ENCODE results near the gene CHST5.
A peak's percentile ranks its signal among the peaks of the same experiment; 100 is the strongest.

The CHST5 gene

DNA sequence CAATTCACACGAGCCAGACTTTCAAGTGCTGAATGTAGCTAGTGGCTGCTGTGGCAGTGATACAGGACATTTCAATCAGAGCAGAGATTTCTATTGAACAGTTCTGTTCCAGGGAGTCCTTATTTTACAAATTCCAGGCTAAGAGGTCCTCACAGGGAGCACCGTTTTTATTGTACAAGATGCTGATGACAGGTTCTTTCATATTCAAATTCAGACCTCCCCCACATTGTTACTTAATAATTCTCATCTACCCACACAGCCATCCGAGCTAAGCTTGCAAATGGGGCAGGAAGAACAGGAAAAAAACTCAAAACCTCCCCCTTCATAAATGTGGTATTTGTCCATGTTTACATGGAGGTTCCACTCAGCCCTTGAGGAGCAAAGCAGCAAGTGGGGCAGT lies 40.0 kb upstream of the CHST5 start:
- no peak for DNase-seq (ENCODE audit: extremely low spot score)
- POLR2A ChIA-PET: no interaction called here
- TF ChIP-seq FOXM1 (IDR thresholded peaks at IDR 0.05; ENCODE audit: borderline replicate concordance) (no peak), FOXK2 (IDR thresholded peaks at IDR 0.05) (no peak), ELF4 (IDR thresholded peaks at IDR 0.05) (no peak), CTBP1 (IDR thresholded peaks at IDR 0.05; ENCODE audit: borderline replicate concordance) (no peak), SP1 (IDR thresholded peaks at IDR 0.05) (no peak), FOXA1 (IDR thresholded peaks at IDR 0.05) (no peak), ARNT (IDR thresholded peaks at IDR 0.05) (no peak), BHLHE40 (IDR thresholded peaks at IDR 0.05; ENCODE audit: borderline replicate concordance) (no peak), SUZ12 (IDR thresholded peaks at IDR 0.05) (no peak), L3MBTL2 (conservative IDR thresholded peaks at IDR 0.05) (no peak), NFRKB (IDR thresholded peaks at IDR 0.05) (no peak), TARDBP (IDR thresholded peaks at IDR 0.05) (no peak), ZNF384 (IDR thresholded peaks at IDR 0.05) (no peak), LEF1 (IDR thresholded peaks at IDR 0.05; ENCODE audit: borderline replicate concordance) (no peak), HDGF (IDR thresholded peaks at IDR 0.05; ENCODE audit: borderline replicate concordance) (no peak)
- TF ChIP-seq, protein P1, sequence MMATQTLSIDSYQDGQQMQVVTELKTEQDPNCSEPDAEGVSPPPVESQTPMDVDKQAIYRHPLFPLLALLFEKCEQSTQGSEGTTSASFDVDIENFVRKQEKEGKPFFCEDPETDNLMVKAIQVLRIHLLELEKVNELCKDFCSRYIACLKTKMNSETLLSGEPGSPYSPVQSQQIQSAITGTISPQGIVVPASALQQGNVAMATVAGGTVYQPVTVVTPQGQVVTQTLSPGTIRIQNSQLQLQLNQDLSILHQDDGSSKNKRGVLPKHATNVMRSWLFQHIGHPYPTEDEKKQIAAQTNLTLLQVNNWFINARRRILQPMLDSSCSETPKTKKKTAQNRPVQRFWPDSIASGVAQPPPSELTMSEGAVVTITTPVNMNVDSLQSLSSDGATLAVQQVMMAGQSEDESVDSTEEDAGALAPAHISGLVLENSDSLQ (IDR thresholded peaks at IDR 0.05): no peak
- CTCF ChIA-PET: interaction anchor here (0.6 kb wide), 1 partner anchor 342 kb away, joined by 3 read pairs; no protein-coding TSS in a partner anchor

DNA sequence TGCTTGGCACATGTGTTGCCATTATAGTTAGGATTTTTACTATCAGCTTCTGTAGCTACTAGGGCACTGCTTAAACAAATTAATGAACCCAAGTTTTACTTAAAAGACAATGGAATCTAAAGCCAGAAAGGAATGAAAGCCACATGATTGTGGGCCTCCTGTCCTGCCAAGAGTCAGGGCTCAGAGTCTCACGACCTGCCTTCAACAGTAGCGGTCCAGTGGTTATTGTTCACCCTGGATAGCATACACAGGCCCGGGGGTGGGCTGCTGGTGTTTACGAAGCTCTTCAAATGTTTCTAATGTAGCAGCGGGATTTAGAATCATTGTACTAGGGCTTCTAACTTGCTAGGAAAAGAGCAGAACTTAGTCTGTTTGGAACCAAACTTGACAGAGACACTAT lies 38.0 kb upstream of the CHST5 start:
- no peak for DNase-seq (ENCODE audit: extremely low spot score)
- POLR2A ChIA-PET: no interaction called here
- CTCF ChIA-PET: no interaction called here
- TF ChIP-seq HDGF (IDR thresholded peaks at IDR 0.05; ENCODE audit: borderline replicate concordance) (no peak), NFRKB (IDR thresholded peaks at IDR 0.05) (no peak), SUZ12 (IDR thresholded peaks at IDR 0.05) (no peak), LEF1 (IDR thresholded peaks at IDR 0.05; ENCODE audit: borderline replicate concordance) (no peak), ZNF384 (IDR thresholded peaks at IDR 0.05) (no peak)

DNA sequence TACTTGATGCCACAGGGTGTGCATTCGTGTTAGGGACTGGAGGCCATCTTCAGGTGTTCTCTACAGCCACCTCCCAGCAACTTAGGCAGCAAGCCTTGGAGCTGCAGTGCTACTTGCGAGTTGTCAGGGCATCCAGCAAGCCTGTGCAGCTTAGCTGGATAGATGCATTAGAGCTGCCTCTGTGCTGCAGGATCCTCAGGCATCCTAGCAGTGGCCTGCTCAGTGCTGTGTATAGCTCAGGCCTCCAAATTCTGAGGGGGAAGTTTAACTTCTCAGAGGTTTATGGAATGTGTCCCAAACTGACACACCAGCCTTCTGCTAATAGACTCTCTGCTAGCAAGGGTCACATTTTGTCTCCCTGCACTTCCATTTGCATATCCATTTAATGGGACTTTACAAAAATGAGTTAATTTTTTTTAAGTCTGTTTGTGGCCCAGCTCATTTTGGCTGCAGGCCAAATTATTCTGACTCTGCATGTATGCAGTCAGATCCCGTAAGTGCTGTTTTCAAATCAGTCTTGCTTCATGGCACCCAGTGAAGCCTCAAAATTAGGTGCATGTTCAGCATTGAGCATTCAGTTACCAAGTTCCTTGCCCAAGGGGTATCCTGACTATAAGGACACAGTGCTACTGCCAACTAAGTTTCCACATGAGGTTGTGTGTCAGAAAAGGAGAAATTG lies 37.1 kb upstream of the CHST5 start:
- TF ChIP-seq TARDBP (IDR thresholded peaks at IDR 0.05): no peak
- TF ChIP-seq HDGF (IDR thresholded peaks at IDR 0.05; ENCODE audit: borderline replicate concordance): no peak
- no peak for TF ChIP-seq BHLHE40 (IDR thresholded peaks at IDR 0.05; ENCODE audit: borderline replicate concordance)
- TF ChIP-seq, protein P1 (IDR thresholded peaks at IDR 0.05): no peak
- TF ChIP-seq NFRKB (IDR thresholded peaks at IDR 0.05): no peak
- no peak for TF ChIP-seq SP1 (IDR thresholded peaks at IDR 0.05)
- TF ChIP-seq L3MBTL2 (conservative IDR thresholded peaks at IDR 0.05): no peak
- TF ChIP-seq FOXM1 (IDR thresholded peaks at IDR 0.05; ENCODE audit: borderline replicate concordance): no peak
- no peak for DNase-seq (ENCODE audit: extremely low spot score)
- ChIA-PET POLR2A (no interaction called here), CTCF (no interaction called here)

DNA sequence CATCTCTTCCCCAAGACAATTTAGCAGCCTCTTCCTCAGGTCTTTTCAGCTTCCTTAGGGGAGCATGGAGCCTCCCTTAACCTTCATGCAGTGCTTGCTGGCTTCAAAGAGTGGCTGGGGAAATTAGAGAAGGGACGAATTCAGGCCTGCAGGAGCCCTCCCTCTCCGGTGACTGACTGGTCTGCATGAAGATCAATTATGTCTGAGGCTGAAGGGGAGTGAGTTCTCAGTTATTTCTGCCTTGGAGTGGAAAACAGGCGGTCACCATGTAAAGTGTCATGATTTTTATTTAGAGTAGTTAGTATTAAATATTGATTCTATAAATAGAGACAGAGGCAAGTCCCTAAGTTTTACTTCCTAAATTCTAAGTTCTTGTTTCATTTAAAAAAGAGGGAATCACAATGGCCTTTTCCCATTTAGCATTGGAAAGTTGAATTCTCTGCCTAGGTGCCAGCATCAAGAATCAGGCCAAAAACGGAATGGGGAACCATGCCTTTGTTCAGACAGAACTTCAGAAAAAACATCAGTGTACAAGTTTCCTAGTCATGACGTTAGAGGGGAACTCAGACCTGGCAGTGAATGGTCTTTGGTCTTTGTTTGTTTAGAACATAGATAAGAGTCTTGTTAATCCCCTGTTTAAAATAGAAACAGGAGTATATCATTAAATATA lies 34.6 kb upstream of the CHST5 start:
- TF ChIP-seq ARNT (IDR thresholded peaks at IDR 0.05): no peak
- TF ChIP-seq ZNF384 (IDR thresholded peaks at IDR 0.05): no peak
- TF ChIP-seq HDGF (IDR thresholded peaks at IDR 0.05; ENCODE audit: borderline replicate concordance): no peak
- TF ChIP-seq FOXA1 (IDR thresholded peaks at IDR 0.05): no peak
- no peak for TF ChIP-seq ELF4 (IDR thresholded peaks at IDR 0.05)
- TF ChIP-seq SP1 (IDR thresholded peaks at IDR 0.05): no peak
- no peak for TF ChIP-seq FOXK2 (IDR thresholded peaks at IDR 0.05)
- no peak for TF ChIP-seq BHLHE40 (IDR thresholded peaks at IDR 0.05; ENCODE audit: borderline replicate concordance)
- no peak for TF ChIP-seq SUZ12 (IDR thresholded peaks at IDR 0.05)
- TF ChIP-seq CTBP1 (IDR thresholded peaks at IDR 0.05; ENCODE audit: borderline replicate concordance): no peak
- TF ChIP-seq FOXM1 (IDR thresholded peaks at IDR 0.05; ENCODE audit: borderline replicate concordance): no peak
- TF ChIP-seq, protein P1 (IDR thresholded peaks at IDR 0.05): no peak
- TF ChIP-seq LEF1 (IDR thresholded peaks at IDR 0.05; ENCODE audit: borderline replicate concordance): no peak
- TF ChIP-seq TARDBP (IDR thresholded peaks at IDR 0.05): no peak
- TF ChIP-seq L3MBTL2 (conservative IDR thresholded peaks at IDR 0.05): no peak
- TF ChIP-seq NFRKB (IDR thresholded peaks at IDR 0.05): no peak
- ChIA-PET CTCF (no interaction called here), POLR2A (no interaction called here)
- DNase-seq (ENCODE audit: extremely low spot score): no peak

DNA sequence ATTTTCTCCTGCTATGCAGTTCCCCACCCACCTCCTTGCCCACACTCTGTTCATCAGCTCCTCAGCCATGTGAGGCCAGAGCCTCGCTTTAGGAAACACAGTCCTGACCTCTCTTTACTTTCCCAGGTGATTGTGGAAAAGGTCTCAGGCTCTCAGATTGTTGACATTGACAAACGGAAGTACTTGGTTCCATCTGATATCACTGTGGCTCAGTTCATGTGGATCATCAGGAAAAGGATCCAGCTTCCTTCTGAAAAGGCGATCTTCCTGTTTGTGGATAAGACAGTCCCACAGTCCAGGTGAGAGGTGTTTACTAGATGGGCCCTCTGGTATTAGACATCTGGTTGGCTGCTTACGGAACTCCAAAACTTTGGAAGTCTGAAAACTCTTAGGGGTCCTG lies 32.0 kb upstream of the CHST5 start:
- no peak for DNase-seq (ENCODE audit: extremely low spot score)
- ChIA-PET POLR2A (interaction anchor here (1.0 kb wide), 1 partner anchor 79 kb away, joined by 3 read pairs; the partner anchor contains the start of genes KARS1 and TERF2IP), CTCF (no interaction called here)
- TF ChIP-seq CTBP1 (IDR thresholded peaks at IDR 0.05; ENCODE audit: borderline replicate concordance) (no peak), HDGF (IDR thresholded peaks at IDR 0.05; ENCODE audit: borderline replicate concordance) (no peak)

DNA sequence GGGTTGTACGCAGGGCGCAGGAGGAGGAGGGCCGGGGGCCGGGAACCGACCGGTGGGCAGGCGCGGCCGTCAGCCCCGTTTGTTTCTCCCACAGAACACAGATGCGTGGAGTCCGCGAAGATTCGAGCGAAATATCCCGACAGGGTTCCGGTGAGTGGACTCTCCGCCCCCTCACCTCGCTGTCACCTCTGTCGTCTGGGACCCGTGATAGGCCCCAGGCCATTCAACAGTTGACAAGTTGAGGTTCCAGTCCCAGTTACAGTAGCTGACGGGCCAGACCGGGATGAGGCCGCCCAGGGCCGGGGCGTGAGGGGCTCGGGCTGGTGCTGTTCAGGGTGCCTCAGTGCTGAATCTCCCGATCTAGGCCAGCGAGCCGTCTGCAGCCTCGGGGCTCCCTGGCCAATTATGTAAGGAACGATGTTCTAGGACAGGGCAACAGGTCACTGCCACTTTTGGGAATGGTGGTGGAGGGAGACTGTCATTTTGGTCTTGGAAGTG lies 30.9 kb upstream of the CHST5 start:
- no peak for TF ChIP-seq FOXM1 (IDR thresholded peaks at IDR 0.05; ENCODE audit: borderline replicate concordance)
- TF ChIP-seq ELF4 (IDR thresholded peaks at IDR 0.05): no peak
- TF ChIP-seq FOXK2 (IDR thresholded peaks at IDR 0.05): no peak
- TF ChIP-seq SUZ12 (IDR thresholded peaks at IDR 0.05): no peak
- TF ChIP-seq TARDBP (IDR thresholded peaks at IDR 0.05): no peak
- no peak for TF ChIP-seq CTBP1 (IDR thresholded peaks at IDR 0.05; ENCODE audit: borderline replicate concordance)
- TF ChIP-seq, protein P1 (IDR thresholded peaks at IDR 0.05): no peak
- TF ChIP-seq L3MBTL2 (conservative IDR thresholded peaks at IDR 0.05): no peak
- no peak for TF ChIP-seq NFRKB (IDR thresholded peaks at IDR 0.05)
- TF ChIP-seq LEF1 (IDR thresholded peaks at IDR 0.05; ENCODE audit: borderline replicate concordance): no peak
- TF ChIP-seq ZNF384 (IDR thresholded peaks at IDR 0.05): no peak
- CTCF ChIA-PET: interaction anchor here (0.7 kb wide), 1 partner anchor 61 kb away, joined by 3 read pairs; no protein-coding TSS in a partner anchor
- DNase-seq (ENCODE audit: extremely low spot score): peak; percentile 18
- POLR2A ChIA-PET: interaction anchor here (0.6 to 3.3 kb wide), 8 partner anchors 9 to 1691 kb away, joined by 3 to 22 read pairs (median 4); partner anchors contain the start of genes KARS1, TERF2IP and TMEM231

All from HEK293T (cell line).